Esophagus mucosa (tissue), 1 donor: ENCODE data around the gene MCAT. TPM values are rescaled to one million over a fixed set of nuclear protein-coding genes. Genes with fewer than 3 reads are reported as not detected.

Source experiments
- ATAC-seq: fragments of 200-7000 bp; cut with Tn5 transposase; one replicate; pipeline ENCODE4 v1.9.1; 2020
- total RNA-seq: library from RNA; stranded (reverse); gene quantifications from one replicate; pipeline ENCODE4 v1.2.4, GENCODE V29; 2023
- donor health status: DM: yes; HTN: yes; CAD: no.

MCAT gene
- total RNA-seq, 1 donor from 2014 or later: 14.9 TPM

DNA sequence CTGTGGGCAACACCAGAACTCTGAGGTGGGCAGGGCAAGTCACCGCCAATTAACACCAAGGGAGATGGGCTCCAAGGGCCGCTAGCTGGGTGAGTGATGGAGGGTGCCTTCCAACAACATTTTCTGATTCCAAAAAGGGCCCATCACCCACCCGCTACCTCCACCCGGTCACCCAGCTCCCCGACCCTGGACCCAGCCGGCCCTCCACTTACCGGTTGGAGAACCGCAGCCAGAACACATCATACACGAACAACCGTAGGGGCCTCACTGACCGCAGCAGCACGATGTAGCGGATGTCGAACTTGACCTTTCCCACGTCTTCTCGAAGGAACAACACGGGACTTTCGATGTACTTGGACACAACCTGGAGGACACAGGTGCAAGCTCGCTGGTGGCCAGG, 29.0 kb upstream of the MCAT start:
- ATAC-seq: no peak

DNA sequence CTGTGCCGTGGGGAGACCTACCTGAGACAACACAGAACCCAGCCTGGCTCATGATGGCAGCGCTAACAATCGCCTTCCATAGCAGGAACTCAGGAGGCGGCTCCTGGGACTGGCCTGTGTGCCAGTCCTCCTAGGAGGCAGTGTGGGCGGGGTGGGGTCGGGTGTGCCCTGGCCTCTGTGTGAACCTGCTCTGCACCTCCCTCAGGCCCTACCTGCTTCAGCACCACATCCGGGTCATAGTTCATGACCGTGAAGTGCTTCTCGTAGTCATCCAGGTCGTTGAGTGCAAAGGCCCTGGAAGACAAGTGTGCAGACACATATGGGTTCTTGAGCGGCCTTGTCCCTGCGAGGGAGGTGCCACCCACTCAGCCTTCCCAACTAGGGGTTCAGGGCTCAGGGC, 28.4 kb upstream of the MCAT start:
- ATAC-seq: peak; percentile 80

DNA sequence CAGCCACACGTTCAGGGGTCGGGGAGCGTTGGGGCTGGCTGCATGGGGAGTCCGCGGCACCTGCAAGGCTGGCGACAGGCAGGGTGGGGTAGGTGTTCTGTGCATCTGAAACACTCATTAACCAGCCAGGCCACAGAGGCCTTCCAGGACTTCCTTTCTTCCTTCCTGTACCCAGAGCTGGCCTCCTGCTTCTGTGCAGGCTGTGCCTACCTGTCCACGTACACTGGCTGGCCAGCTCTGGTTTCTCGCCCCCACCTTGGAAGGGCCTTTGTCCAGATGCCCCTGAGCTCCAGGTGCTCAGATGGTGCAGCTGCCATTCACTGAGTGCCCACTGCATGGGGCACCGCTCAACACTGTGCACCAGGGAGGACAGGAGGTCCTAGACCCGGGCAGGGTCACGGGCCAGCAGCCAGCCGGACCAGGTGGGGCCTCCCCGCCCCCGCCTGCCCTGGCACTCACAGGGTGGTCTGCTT, 27.9 kb upstream of the MCAT start:
- ATAC-seq: peak; percentile 0

DNA sequence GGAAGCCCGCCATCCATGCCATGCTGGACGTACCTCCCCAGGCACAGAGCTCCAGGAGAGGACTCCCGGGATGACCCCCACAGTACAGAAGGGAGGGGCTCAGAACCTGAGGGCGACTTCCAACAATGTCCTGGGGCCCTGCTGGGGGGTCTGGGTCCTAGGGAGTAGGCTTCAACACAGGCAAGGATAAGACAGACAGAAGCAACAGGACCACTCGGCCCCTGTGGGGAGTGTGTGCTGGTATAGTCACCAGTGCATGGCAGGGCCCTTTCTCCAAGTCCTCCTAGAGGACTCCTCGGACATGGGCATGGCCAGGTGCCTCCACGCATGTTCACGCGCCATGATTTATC, 26.9 kb upstream of the MCAT start:
- ATAC-seq: no peak

DNA sequence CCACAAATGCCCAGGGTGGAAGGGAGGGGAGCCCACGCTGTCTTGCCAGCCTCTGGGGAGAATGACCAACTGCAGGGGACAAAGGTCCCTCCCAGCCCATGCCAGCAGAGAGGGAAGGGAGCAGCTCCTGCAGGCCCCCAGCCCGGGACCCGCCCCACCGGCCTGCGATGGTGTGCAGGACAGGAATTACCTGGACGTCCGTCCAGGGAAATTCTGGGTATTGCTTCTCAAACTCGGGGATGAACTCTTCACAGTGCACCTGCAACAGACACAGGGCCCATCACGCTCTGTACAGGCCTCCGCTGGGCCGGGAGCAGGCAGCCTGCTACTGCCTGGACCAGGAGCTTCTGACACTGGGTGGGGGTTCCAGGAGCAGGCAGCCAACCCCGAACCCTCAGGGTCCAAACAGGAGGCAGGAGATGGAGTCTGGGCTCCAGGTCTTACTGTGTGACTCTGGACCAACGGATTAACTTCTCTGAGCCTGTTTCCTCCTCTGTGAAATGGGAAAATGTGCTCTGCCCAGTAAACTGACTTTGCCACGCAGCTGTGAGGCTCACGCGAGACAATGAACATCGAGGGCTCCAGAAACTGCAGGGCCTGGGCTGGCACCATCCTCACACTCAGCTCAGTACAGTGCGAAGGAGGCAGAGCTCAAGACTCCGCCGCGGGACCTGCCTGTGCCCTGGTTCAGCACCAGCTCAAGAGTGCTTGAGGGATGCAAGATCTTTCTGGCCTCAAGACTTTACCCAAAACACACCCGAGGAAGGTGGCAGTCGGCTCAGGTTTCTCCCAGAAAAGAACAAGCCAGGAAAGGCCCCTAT, 26.3 kb upstream of the MCAT start:
- ATAC-seq: no peak

DNA sequence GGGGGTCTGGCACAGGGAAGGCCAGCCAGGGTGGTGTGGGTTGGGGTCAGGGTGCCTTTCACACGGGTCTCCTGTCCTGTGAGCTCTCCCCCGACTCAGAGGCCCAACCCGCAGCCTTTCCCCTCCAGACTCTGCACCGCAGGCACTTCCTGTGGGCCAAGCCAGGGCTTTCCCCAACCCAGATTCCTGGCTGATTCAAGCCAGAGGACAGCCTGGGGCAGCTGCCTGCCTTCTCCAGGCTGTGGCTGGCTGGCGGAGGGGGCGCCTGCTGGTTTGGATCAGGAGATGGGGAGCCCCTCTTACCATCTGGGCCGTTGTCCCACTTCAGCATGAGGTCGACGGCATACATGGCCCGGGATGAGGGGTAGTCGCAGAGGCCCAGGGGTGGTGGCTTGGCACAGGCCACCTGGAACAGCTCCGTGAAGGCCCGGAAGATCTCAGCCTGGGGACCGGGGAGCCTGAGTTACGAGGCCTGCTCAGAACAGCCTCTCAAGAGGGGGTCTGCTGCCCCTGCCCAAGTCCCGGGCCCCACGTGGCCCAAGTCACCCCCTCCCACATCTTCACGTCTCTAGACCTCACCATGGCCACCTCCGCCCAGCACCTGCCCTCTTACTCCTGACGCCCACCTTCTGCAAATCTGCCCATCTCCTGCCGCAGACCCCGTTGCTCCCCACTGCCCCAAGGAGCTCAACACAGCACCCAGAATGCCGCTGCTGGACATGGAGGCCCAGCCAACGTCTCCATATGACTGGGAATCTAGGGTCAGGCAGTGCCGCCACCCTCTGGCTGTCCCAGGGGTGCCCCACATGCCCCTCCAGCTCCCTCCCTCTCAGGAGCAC, 25.5 kb upstream of the MCAT start:
- no peak for ATAC-seq

DNA sequence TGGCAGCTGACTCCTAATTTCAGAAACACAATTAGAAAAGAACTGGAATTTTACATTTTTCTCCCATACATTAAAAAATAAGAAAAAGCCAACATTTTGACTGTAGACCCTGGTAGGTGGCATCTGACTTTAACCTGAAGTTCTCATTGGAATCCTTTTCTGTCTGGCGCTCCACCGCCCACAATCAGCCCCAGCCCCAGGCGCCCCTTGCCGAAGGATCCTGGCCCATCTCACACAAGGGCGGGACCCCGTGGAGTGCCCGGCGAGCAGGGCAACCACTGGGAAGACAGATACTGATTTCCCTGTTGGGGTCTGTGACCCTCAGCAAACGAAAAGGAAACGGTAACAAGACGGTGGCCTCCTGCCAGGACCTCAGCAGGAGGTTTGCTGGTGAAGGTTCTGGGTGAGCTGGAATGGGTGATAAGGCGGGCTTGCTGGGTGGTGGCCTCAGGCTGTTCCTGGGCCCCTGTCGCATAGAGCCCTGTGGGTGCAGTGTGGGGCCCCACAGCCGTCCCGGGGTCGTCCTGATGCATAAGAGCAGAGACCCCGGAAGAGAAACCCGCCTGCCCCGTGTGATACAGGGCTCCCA, 23.9 kb upstream of the MCAT start:
- no peak for ATAC-seq

DNA sequence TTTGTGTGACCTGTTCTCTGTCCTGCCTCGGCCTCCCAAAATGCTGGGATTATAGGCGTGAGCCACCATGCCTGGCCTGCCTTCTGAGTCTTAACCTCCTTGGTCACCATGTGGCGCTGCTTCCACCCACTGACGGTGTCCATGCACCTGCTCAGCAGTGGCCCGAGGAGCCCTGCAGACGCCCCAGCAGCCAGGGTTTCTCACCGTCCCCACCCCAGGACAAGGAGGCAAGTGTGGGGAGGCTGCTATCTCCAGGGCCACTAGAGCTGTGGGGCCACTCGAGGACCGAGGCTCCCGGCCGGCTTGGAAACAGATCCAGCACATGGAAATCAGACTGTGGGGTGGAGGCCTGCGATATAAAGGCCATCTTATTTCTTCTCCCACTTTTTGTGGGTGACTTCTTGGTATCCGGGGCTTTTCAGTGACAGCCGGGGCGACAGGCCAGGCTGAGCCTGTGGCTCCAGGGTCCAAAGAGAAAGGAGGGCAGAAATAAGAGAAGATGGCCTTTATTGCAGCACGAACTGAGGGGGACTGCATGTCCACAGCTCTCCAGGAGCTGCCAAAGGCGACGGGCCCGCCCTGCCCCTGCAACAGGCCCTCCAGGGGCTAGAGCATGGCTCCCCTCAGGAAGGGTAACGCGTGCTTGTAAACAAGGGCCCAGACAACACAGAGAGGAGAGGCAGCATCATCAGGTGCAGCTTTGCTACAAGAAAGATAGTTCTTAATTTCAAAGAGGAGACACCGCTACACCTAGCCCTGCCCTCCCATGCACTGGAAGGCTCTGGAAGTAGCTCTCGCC, 23.1 kb upstream of the MCAT start:
- no peak for ATAC-seq

DNA sequence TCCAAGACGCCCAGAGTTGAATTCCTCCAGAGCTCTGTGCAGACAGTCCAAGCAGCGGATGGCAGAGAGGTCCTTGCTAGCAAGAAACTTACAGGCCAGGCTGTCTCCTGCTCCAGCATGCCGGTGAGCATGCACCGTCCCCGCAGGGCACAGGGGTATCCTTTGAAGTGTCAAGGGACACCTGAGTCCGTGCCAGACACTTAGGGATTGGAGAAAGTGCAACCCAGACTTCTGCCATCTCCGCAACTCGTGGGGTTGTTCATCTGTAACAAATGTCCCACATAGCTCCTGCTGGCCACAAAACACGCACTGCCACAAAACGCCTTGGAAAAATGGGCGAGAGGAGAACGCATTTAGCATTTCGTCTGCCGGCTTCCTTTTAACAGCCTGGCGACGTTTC, 21.4 kb upstream of the MCAT start:
- ATAC-seq: peak; percentile 2

DNA sequence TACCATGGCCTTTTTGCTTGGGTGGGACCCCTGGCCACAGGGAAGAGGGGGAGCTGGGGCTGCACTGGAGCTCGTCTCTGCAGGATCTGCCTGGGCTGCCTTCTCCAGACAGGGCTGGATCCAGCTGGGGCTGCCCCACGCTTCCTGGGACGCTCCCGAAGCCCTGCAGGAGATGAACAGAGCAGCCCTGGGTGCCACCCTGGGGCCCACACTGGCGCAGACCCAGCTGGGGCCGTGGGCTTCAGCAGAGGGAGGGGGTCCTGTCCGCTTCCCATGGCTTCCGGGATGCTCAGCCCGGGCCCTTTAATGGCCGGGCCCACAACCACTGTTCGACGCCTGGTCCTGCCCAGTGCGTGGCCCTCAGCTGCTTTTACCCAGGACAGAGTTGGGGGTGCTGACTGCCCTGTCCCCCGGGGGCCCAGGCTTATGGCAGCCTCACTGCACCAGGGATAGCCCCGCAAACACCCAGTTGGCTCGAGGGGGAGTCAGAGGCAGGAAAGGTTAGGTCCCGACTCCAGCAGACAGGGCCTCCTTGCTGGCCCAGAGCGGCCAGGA, 20.1 kb upstream of the MCAT start:
- ATAC-seq: peak; percentile 0

DNA sequence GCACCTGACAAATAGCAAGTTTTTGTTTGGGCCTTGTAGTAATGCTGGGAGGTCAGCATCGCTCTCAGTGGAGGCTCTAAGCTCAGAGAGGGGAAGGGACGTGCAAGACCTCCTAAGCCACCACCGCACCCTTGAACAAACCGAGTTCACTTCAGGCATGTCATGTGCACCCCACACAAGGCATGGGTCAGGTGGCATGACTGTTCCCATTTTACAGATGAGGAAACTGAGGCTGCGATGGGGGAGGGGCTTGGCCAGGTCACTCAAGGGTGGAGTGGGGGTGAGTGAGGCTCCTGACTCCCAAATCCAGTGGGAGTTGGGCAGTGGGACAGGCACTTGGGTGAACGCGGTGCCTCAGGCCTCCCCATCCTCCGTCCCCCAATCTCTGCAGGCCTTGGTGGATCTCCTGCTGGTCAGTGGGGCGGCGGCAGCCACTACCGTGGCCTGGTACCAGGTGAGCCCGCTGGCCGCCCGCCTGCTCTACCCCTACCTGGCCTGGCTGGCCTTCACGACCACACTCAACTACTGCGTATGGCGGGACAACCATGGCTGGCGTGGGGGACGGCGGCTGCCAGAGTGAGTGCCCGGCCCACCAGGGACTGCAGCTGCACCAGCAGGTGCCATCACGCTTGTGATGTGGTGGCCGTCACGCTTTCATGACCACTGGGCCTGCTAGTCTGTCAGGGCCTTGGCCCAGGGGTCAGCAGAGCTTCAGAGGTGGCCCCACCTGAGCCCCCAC, 19.4 kb upstream of the MCAT start:
- ATAC-seq: no peak

DNA sequence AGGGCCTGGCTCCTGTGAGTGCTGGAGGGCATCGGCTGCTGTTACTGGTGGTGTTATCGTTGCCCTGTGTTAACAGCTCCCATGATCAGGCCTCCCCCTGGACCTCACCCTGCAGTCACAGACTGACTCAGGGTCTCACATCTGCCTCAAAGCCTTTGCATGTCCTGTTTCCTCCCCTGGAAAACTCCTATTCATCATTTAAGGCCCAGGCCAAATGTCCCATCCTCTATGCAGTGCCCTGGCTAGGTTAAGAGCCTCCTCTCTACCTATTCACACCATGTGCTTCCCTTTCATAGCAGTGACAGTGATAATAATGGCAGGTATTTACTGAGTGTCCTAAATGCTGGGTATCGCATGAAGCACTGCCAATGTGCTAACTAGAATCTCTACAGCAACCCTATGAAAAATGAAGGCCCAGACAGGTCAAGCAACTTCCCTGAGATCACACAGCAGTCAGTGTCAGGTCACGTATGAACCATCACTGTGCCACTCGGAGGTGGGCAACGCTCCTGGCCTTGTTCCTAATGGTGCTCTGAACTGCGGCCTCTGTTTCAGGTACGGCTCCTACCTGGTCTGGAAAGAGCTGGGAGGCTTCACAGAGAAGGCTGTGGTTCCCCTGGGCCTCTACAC, 17.4 kb upstream of the MCAT start:
- ATAC-seq: no peak

DNA sequence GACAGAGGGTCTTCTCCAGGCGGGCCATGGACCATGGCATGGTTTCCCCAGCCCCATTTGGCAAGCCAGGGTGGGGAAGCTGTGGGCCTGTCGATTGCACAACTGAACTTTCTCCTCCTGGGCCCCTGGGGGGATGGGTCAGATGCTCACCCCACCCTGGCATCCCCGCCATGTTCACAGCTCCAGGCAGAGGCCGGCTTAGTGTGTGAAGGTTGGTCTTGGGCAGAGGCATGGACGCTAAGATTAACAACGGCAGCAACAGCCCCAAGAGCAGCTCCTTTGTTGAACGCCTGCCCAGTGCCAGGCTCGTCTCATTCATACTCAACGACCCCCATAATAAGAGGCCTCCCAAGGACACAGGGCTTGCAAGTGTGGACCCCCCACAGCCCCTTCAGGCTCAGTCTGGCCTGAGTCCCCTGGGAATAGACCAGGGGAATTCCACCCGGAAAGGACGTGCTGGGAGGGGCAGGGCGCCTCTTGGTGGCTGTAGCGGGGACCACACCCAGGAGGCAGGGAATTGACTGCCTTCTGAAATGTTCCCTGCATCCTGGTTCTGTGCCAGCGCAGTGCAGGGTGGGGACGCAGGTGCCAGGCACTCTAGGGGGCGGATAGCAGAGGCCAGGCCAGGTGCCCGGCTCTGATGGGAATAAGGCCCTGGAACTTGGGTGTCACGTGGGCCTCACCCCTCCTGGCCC, 16.4 kb upstream of the MCAT start:
- peak; percentile 23 for ATAC-seq

DNA sequence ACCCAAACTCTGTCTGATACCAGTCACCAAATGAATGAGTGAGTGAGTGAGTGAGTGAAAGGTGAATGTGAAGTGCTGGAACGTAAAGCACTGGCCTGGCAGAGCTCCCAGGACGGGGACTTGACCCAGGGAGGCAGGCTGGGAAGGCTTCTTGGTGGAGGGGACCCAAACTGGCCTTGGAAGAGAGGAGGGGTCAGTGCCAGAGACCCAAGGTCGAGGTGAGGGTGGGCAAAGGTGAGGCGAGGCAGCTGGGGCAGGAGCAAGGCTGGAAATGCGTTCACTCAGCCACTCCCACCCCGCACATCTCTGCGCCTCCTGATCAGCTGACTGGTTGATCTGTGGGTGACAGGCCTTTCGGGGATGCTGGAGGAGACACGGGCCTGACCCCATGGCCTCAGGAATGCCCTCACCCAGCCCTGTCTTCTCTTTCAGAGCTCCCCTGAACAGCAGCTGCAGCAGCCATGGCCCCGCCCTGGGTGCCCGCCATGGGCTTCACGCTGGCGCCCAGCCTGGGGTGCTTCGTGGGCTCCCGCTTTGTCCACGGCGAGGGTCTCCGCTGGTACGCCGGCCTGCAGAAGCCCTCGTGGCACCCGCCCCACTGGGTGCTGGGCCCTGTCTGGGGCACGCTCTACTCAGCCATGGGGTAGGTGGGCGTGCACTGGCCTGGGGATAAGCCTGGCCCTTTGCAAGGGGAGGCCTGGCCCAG, 15.7 kb upstream of the MCAT start:
- no peak for ATAC-seq

DNA sequence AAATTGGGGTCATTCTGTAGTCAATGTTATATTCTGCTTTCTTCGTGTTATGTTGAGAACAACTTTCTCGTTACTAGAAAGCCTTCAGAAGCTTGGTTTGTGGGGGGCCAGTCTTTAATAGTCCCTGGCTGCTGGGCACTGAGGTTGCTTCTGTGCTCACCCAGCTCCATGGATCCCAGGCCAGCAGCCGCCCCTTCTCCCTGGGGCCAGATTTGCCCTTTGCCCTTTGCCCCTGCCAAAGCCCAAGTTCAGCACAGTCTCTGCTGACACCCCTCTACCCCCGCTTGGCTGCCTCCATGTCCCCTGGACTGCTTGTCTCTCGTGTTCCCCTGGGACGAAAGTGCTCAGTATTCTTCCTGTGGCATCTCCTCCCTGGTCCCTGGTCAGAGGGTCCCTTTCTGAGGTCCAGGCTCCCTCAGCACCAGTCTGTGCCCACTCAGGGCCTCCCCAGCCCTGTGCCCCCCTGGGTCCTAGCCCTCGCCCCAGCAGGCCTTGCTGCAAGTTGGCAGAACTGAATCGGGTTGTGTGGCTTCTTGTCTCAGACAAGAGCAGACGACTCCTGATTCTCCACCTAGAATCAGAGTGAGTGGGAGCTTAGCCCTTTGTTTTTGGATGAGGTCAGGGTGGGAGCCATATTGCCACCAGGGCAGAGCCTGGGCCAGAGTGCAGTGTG, 14.8 kb upstream of the MCAT start:
- ATAC-seq: no peak

DNA sequence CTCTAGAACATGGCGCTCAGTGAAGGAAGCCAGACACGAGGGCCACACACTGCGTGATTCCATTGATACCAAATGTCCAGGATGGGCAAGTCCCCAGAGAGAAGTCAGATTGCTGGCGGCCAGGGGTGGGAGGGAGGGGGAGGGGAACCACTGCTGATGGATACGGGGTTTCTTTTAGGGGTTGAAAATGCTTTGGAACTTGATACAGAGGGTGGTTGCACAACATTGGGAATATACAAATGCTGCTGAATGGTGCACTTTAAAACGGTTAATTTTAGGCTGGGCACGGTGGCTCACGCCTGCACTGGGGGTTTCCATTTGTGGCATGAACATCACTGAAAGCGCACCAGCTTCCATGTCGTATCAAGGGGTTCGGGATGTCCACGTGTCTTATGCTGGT, 13.2 kb upstream of the MCAT start:
- no peak for ATAC-seq

DNA sequence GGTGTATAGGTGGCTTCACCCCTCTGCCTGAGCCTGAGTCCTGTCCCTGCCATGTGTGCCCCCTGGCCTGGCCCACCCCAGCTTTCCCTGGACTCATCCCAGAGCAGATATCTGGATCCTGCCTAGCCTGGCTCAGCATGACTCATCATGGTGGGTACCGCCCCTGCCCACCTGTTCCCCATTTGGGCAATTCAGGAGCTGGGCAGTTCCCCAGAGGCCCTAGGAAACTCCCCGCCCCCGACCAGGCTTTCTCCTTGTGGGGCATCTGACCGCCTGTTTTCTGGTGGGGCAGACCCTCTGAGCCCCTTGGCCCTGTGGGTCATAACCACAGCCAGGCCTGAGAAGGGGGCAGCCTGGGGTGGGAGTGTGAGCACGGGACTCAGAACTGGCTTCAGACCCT, 12.6 kb upstream of the MCAT start:
- no peak for ATAC-seq

DNA sequence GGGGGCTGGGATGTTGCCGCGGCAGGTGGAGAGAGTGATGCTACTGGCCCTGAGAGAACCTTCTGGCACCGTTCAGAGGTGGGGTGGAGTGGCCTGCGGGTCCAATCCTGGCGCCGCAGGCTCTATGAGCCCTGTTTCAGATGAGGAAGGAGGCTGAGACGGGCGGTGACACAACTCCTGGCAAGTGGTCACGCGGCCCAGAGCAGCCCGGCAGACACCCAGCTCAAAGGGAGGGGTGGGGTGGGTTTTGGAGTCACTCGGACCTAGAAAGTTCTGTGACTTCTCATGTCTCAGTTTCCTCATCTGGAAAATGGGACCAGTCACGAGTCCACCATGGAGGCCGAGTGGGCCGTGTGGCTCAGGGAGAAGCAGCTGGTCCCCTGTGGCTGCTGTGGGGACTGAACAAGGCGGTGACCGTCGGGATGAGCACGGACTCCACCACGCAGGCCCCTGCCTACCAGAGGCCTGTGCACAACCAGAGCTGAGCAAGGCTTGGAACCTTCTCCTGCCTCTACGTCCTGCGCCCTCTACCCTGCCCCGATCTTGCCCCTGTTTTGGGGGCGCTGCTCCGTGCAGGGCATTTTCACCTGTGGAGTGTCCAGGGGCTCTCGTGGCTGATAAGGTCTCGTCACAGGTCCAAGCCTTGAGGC, 11.8 kb upstream of the MCAT start:
- ATAC-seq: peak; percentile 6

DNA sequence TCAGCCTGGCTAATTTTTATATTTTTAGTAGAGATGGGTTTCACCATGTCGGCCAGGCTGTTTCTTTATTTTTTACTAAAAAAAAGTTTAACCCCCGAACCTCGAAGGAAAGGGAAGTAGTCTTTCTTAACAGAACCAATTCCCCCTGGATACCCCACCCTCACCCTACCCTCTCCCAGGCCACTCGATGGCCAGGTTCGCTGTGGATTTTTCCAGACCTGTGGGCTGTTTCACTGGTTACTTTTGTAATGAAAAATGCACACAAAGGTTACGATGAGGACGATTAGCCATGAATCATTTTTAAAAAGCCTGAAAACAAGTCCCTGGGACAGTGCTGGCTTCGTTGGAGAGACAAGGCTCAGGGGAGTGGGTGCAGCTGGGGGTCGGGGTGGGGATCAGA, 10.7 kb upstream of the MCAT start:
- ATAC-seq: no peak
